Measurements from ENCODE around the gene PIK3CD.
"Not testable (repeated sequence)": the region's sequence is repeated elsewhere in the genome, so short reads cannot be mapped to it uniquely, and the experiment has no call there.

PIK3CD gene

DNA sequence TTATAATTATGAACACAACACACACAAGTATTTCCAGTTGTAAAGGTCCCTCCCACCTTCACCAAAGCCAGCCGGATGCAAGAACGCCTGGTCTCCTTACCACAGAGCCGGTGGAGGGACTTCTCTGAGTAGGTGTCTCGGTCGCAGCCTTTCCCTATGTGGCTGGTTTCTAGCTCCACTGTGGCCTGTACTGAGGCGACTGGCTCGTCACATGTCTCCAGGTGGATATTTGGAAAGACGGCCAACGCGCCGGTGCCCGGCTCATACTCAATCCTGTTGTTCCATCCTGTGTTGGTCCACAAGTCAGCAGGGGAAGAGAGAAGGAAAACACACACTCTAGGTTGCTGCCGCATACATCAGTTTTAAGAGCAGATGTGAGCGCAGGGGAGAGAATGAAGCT lies 97.8 kb downstream of the PIK3CD start:
- no peak for DNase-seq
- TF ChIP-seq GATA1 (IDR thresholded peaks at IDR 0.05; ENCODE audit: low read depth, low read length): no peak

GRCh38 chr1:9751971-9752370 lies 100.4 kb downstream of the PIK3CD start:
- DNase-seq: no peak
- TF ChIP-seq POLR2A (IDR thresholded peaks at IDR 0.05; ENCODE audit: low read length): no peak
- TF ChIP-seq GATA1 (IDR thresholded peaks at IDR 0.05; ENCODE audit: low read depth, low read length): no peak

DNA sequence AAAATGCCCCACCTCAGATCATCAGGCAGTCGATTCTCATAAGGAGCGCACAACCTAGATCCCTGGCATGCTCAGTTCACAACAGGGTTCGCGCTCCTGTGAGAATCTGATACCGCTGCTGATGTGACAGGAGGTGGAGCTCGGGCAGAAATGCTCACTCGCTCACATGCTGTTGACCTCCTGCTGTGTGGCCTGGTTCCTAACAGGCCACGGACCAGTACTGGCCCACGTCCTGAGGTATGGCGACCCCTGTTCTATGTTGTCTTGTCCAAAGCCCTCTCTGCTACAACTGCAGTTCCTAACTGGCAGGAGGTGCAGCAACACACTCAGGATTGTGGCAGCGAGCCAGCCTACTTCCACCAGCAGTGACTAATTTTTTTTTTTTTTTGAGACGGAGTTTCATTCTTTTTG lies 101.6 kb downstream of the PIK3CD start:
- DNase-seq: no peak
- TF ChIP-seq POLR2A (IDR thresholded peaks at IDR 0.05; ENCODE audit: low read length) (no peak), GATA1 (IDR thresholded peaks at IDR 0.05; ENCODE audit: low read depth, low read length) (no peak)

DNA sequence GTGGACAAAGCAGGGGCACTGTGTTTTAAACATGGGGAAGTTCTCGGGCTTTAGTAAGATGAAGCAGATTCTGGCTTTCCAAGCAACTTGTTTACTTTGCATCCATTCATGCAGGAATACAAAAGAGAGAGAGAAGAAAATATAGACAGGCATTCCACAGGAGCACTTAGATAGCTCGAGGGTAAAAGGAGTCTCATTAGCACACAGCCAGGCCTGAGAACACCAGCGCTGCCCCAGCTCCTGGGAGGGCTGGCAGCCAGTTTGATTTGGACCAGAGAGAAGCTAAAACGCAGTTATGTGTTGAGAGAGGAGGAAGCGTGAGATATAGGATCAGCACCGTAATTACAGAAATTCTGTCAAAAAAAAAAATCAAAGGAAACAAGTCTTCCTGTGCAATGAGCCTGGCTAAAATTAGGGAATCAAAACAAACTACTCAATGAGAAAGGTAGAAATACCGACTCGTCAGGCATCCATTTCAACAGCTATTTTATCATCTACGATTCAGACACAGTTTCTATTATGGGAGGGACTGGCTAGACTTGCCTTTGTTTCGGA lies 104.0 kb downstream of the PIK3CD start:
- DNase-seq: no peak
- TF ChIP-seq POLR2A (IDR thresholded peaks at IDR 0.05; ENCODE audit: low read length) (no peak), GATA1 (IDR thresholded peaks at IDR 0.05; ENCODE audit: low read depth, low read length) (no peak)

GRCh38 chr1:9758559-9759121 lies 107.1 kb downstream of the PIK3CD start:
- TF ChIP-seq GATA1 (IDR thresholded peaks at IDR 0.05; ENCODE audit: low read depth, low read length) (no peak), POLR2A (IDR thresholded peaks at IDR 0.05; ENCODE audit: low read length) (no peak)
- DNase-seq: no peak

- DNase-seq: no peak
- no peak for TF ChIP-seq POLR2A (IDR thresholded peaks at IDR 0.05; ENCODE audit: low read length)
- no peak for TF ChIP-seq GATA1 (IDR thresholded peaks at IDR 0.05; ENCODE audit: low read depth, low read length)
Observed at GRCh38 chr1:9759939-9760338, 108.4 kb downstream of the PIK3CD start.

- no peak for TF ChIP-seq GATA1 (IDR thresholded peaks at IDR 0.05; ENCODE audit: low read depth, low read length)
- no peak for TF ChIP-seq POLR2A (IDR thresholded peaks at IDR 0.05; ENCODE audit: low read length)
- DNase-seq: no peak
Observed at GRCh38 chr1:9760824-9761223, 109.3 kb downstream of the PIK3CD start.

GRCh38 chr1:9761855-9762254 lies 110.3 kb downstream of the PIK3CD start:
- DNase-seq: no peak

GRCh38 chr1:9762446-9762845 lies 110.9 kb downstream of the PIK3CD start:
- not testable (repeated sequence) for DNase-seq

More at GRCh38 chr1:9761855-9762254, 110.3 kb downstream of the PIK3CD start:
- no peak for TF ChIP-seq POLR2A (IDR thresholded peaks at IDR 0.05; ENCODE audit: low read length)
- no peak for TF ChIP-seq GATA1 (IDR thresholded peaks at IDR 0.05; ENCODE audit: low read depth, low read length)

- no peak for DNase-seq
- TF ChIP-seq GATA1 (IDR thresholded peaks at IDR 0.05; ENCODE audit: low read depth, low read length) (no peak), POLR2A (IDR thresholded peaks at IDR 0.05; ENCODE audit: low read length) (no peak)
Observed at GRCh38 chr1:9763914-9764313, 112.4 kb downstream of the PIK3CD start.

GRCh38 chr1:9764550-9764949 lies 113.0 kb downstream of the PIK3CD start:
- no peak for TF ChIP-seq GATA1 (IDR thresholded peaks at IDR 0.05; ENCODE audit: low read depth, low read length)
- TF ChIP-seq POLR2A (IDR thresholded peaks at IDR 0.05; ENCODE audit: low read length): no peak
- DNase-seq: no peak

DNA sequence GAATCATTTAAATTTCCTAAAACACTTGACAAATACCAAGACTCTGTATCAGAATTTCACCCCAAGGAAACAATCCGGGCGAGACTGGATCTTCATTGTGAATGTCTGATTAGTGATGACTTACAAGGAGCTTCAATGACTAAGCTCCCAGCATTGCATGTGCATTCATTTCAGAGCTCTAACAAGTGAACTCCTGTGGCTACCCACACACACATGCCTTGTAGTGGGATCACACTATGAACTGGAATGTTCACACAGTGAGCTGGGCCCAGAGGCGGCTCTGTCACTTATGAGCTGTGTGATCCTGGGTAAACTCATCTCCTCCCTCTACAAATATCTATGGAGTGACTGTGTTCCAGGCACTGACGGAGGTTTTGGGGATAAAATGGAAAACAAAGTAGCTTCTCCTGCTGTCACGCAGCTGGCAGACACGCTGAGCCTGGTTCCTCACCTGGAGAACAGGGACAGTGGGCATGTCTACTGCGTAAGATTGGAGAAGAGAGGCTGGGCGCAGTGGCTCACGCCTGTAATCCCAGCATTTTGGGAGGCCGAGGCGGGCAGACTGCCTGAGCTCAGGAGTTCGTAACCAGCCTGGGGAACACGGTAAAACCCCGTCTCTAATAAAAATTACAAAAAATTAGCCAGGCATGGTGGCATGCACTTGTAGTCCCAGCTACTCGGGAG lies 115.4 kb downstream of the PIK3CD start:
- DNase-seq: no peak
- no peak for TF ChIP-seq GATA1 (IDR thresholded peaks at IDR 0.05; ENCODE audit: low read depth, low read length)
- no peak for TF ChIP-seq POLR2A (IDR thresholded peaks at IDR 0.05; ENCODE audit: low read length)

DNA sequence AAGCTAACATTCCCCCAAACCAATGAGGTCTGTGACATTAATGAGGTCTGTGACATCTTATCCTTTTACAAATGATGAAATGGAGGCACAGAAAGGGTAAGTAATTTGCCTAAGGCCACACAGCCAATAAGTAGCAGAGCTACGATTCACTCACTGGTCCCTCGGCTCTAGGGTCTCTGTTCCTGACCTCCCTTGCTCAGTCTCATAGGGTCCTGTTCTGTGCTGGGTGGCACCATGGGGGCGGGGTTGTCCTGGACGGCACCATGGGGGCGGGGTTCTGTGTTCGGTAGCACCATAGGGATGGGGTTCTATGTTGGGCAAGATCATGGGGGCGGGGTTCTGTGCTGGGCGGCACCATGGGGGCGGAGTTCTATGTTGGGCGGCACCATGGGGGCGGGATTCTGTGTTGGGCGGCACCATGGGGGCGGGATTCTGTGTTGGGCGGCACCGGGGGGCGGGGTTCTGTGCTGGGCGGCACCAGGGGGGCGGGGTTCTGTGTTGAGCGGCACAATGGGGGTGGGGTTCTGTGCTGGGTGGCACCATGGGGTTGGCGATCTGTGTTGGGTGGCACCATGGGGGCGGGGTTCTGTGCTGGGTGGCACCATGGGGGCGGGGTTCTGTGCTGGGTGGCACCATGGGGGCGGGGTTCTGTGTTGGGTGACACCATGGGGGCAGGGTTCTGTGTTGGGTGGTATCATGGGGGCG lies 116.6 kb downstream of the PIK3CD start:
- TF ChIP-seq POLR2A (IDR thresholded peaks at IDR 0.05; ENCODE audit: low read length): no peak
- TF ChIP-seq GATA1 (IDR thresholded peaks at IDR 0.05; ENCODE audit: low read depth, low read length): no peak
- DNase-seq: peak; percentile 21 to 28

DNA sequence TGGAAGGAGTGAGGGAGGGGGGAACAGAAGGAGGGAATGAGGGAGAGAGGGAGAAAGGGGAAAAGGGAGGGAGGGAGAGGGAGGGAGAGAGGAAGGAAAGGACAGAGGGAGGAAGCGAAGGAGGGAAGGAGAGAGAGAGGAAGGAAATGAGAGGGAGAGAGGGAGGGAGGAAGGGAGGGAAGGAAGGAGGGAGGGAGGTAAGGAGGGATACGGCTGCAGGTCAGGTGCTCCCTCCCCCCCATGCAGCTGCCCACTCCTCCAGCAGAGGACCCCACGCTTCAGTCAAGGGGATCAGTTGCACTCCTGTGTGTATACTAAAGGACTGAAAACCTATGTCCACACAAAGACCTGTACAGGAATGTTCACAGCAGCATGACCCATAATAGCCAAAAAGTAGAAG lies 117.5 kb downstream of the PIK3CD start:
- TF ChIP-seq POLR2A (IDR thresholded peaks at IDR 0.05; ENCODE audit: low read length): no peak
- TF ChIP-seq GATA1 (IDR thresholded peaks at IDR 0.05; ENCODE audit: low read depth, low read length): no peak
- DNase-seq: no peak

DNA sequence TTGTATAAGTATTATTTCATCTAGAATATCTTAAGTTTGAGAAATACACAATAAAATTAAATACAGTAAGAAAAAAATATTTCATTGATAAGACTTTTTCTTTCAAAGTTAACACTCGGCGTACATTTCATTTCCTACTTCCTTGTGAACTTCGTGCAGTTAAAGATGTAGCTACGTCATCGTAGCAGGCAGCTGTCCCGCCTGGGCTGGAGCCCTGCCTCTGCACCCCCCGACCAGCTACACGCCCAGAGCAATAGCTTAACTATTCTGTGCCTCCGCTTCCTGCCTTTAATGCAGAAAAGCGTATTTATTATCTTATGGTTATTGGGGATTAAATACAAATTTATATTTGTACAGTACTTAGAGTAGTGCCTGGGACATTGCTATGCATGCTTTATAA lies 118.8 kb downstream of the PIK3CD start:
- DNase-seq: no peak
- no peak for TF ChIP-seq GATA1 (IDR thresholded peaks at IDR 0.05; ENCODE audit: low read depth, low read length)
- TF ChIP-seq POLR2A (IDR thresholded peaks at IDR 0.05; ENCODE audit: low read length): no peak

Data from erythroblast (primary cell).